ENCODE data around the gene BEND5. TPM values are rescaled to one million over a fixed set of nuclear protein-coding genes. Genes with fewer than 3 reads are reported as not detected.

The BEND5 gene
- total and polyA plus RNA-seq, 10 of the 15 experiments (the other 5 are each of a cell fraction or from before 2014, with no cell fraction given), result 0.26 TPM; not detected in 9

GRCh38 chr1:48680411-48681035 lies 96.2 kb downstream of the BEND5 start:
- in situ Hi-C loops (cut with MboI), result no loop called here
- FAIRE-seq, result no peak
- Histone ChIP-seq H3K4me1 (ENCODE audit: control insufficient read depth, insufficient read depth, low read length) (no peaks in the 10 kb centered on the region; the same call in 1 of the 2 replicates), H2AFZ (ENCODE audit: control insufficient read depth, low read depth, low read length) (no peak overlapping the region), H3K27me3 (replicated peaks in 1 of 2; ENCODE audit: control insufficient read depth in 2 of 2, insufficient read depth in 2 of 2, low read length in 1 of 2) (peaks cover 0 to 4% of the 10 kb centered on the region in 2 experiments; a peak in 1 of 4 replicates), H3K27ac (ENCODE audit: control insufficient read depth, insufficient read depth) (no peak overlapping the region), H3K4me2 (ENCODE audit: control insufficient read depth, insufficient read depth) (no peak overlapping the region), H3K79me2 (ENCODE audit: control insufficient read depth, insufficient read depth, low read length) (no peaks in the 10 kb centered on the region), H3K9me3 (replicated peaks; ENCODE audit: control insufficient read depth, insufficient read depth, low read length) (no peaks in the 10 kb centered on the region), H4K20me1 (ENCODE audit: control insufficient read depth, insufficient read depth) (no peaks in the 10 kb centered on the region; the same call in 1 of the 2 replicates), H3K36me3 (ENCODE audit: control insufficient read depth in 2 of 2, insufficient read depth in 2 of 2, low read length in 1 of 2) (no peaks in the 10 kb centered on the region), H3K9ac (ENCODE audit: control insufficient read depth, insufficient read depth, low read length) (no peak overlapping the region), H3K4me3 (no peak overlapping the region)
- ChIA-PET SMC1A (ENCODE audit: uncharacterized antibody, unreplicated experiment) (interaction anchor here (1.1 kb wide), 1 partner anchor 14 kb away, joined by 3 read pairs; no protein-coding TSS in a partner anchor), RAD21 (ENCODE audit: unreplicated experiment) (interaction anchor here (1.3 to 4.0 kb wide), 2 partner anchors 16 to 137 kb away, joined by 4 to 37 read pairs; no protein-coding TSS in a partner anchor), CTCF (interaction anchor here (4.2 kb wide), 1 partner anchor 16 kb away, joined by 65 read pairs; no protein-coding TSS in a partner anchor), POLR2A (no interaction called here)
- WGBS (ENCODE audit: insufficient coverage, insufficient replicate concordance, low lambda C conversion rate, missing lambda C conversion rate), result 26% methylated on average over 10 of the region's 10 CpGs
- ATAC-seq, result no peak
- no peak for DNase-seq (ENCODE audit: low read depth, low spot score)
- no TSS peak for BruUV-seq (replicated peaks)
- TF ChIP-seq TCF7 (IDR thresholded peaks at IDR 0.05; ENCODE audit: borderline replicate concordance), result no peak
- TF ChIP-seq CTCF (IDR thresholded peaks at IDR 0.05 in 2 of 3, conservative IDR thresholded peaks at IDR 0.05 in 1 of 3; ENCODE audit: control insufficient read depth in 2 of 3, extremely low read depth in 1 of 3, insufficient read depth in 1 of 3, low read depth in 3 of 3, low read length in 3 of 3), result 0 out of 6 replicates have a peak, but pooled peaks of 1 of the 3 experiments have one; percentile 3
- no peak for TF ChIP-seq NR2C2 (IDR thresholded peaks at IDR 0.05; ENCODE audit: borderline replicate concordance, control insufficient read depth, insufficient read length, low read depth)
- intact Hi-C loops (cut with micrococcal nuclease; ENCODE audit: unreplicated experiment), result no loop called here

Data from GM12878 (cell line).